Psoas muscle (tissue), 8 donors: ENCODE measurements around the gene ACTL8. TPM values are rescaled to one million over a fixed set of nuclear protein-coding genes. Genes with fewer than 3 reads are reported as not detected.

Experiments
- ATAC-seq, 4 donors: fragments of 200-7000 bp; cut with Tn5 transposase; one replicate each; pipeline ENCODE4 v1.9.1; 2020; ENCODE audit warnings: moderate library complexity in 3 of 4, mild to moderate bottlenecking in 2 of 4
- DNase-seq, 2 donors: peaks; one replicate each; pipeline ENCODE4 v3.0.0-alpha.2; 2020
- H3K27ac ChIP-seq: fragments of 200-600 bp; one replicate; pipeline ENCODE4 v1.8.0; 2022
- H3K27me3 ChIP-seq, 3 donors: fragments of 200-600 bp in 1 of 3; one replicate each; pipeline versions ENCODE4 v1.6.1 to v1.8.0; 2013 to 2022; ENCODE audit warnings: low read length in 2 of 3, mild to moderate bottlenecking in 2 of 3, moderate library complexity in 1 of 3; ENCODE audit not compliant: insufficient read depth in 3 of 3
- H3K36me3 ChIP-seq, 2 donors: fragments of 200-600 bp in 1 of 2; one replicate each; pipeline versions ENCODE4 v1.6.1 to v1.8.0; 2013 to 2022; ENCODE audit warnings: low read depth in 1 of 2, mild to moderate bottlenecking in 1 of 2, moderate library complexity in 1 of 2; ENCODE audit not compliant: insufficient read depth in 1 of 2
- H3K4me1 ChIP-seq: fragments of 200-600 bp; one replicate; pipeline ENCODE4 v1.8.0; 2022
- H3K4me3 ChIP-seq: fragments of 200-600 bp; one replicate; pipeline ENCODE4 v1.8.0; 2022; ENCODE audit warnings: mild to moderate bottlenecking
- H3K9me3 ChIP-seq: fragments of 200-600 bp; one replicate; pipeline ENCODE4 v1.8.0; 2022
- CTCF ChIP-seq: fragments of 200-600 bp; IDR thresholded peaks from one replicate; pipeline ENCODE4 v1.8.0; 2022; ENCODE audit warnings: antibody characterized with exemption
- WGBS, 3 donors: extraction: QIAGEN DNeasy Blood & Tissue Kit; methylation state at CpG; one replicate each; pipeline versions ENCODE4 v1.1.6 to v1.1.7; 2013; 5-methylcytosine and 5-hydroxymethylcytosine counted together
- intact Hi-C, 2 donors: fragments of 100-400 bp; cut with DNase I; formaldehyde crosslinking; loops; one replicate each; pipeline versions ENCODE4 v1.11.0 to v1.14.2; 2022
- polyA plus RNA-seq, 3 donors: library from polyadenylated mRNA; stranded (reverse); fragments of 200-250 nt; gene quantifications; one replicate each; pipeline ENCODE4 v1.2.3, GENCODE V29; 2013
- total RNA-seq, 4 donors: library from RNA; stranded (reverse); fragmentation: NEBNext Ultra II Directional in 2 of 4; extraction: Animal tissue kit (Norgen Biotek cat#: 25700) in 2 of 4; gene quantifications; one replicate each; pipeline versions ENCODE4 v1.2.1 to v1.2.4, GENCODE V29; 2021 to 2023
- donor health status: healthy with polysubstance abuse.
- donor health status: DM: no; HTN: no; CAD: no; lungs with moderate emphysema.
- donor health status: Bipolar disorder and iron deficiency.
- donor health status: healthy.
- donor health status: DM: yes; HTN: yes; CAD: no.
- donor health status: DM: no; HTN: no; CAD: no.
- donor health status: DM: no; HTN: no; CAD: no.
- donor health status: DM: yes; HTN: yes; CAD: no.

Gene ACTL8
- total and polyA plus RNA-seq, 7 donors, result not detected

GRCh38 chr1:17763995-17764394 is 8.9 kb downstream of the ACTL8 start:
- no peak overlapping the region for H3K27ac ChIP-seq
- H3K9me3 ChIP-seq, result peaks cover 9% of the 10 kb centered on the region
- TF ChIP-seq CTCF, result no peak
- peak in 1 of 2 donors; percentile 28 for DNase-seq
- no peak overlapping the region for H3K4me3 ChIP-seq
- no peaks in the 10 kb centered on the region for H3K36me3 ChIP-seq
- H3K4me1 ChIP-seq, result no peaks in the 10 kb centered on the region
- no peak for ATAC-seq
- intact Hi-C loops, result no loop called here
- peaks cover 0 to 14% (median 4%) of the 10 kb centered on the region in 3 donors for H3K27me3 ChIP-seq
- WGBS, 3 donors, result 67 to 82% (median 80%) methylated on average over 5 of the region's 5 CpGs

GRCh38 chr1:17764591-17764990 is 9.5 kb downstream of the ACTL8 start:
- Histone ChIP-seq H3K27me3 (peaks cover 0 to 9% (median 2%) of the 10 kb centered on the region in 3 donors), H3K27ac (no peak overlapping the region), H3K36me3 (no peaks in the 10 kb centered on the region), H3K4me3 (no peak overlapping the region), H3K4me1 (no peaks in the 10 kb centered on the region), H3K9me3 (peaks cover 3% of the 10 kb centered on the region)
- DNase-seq, result no peak
- no peak for TF ChIP-seq CTCF
- 57 to 75% (median 60%) methylated on average over 10 of the region's 10 CpGs for WGBS, 3 donors
- ATAC-seq, result no peak
- intact Hi-C loops, result no loop called here

- ATAC-seq, result peak in 2 of 4 donors; percentile 28 to 36
- Histone ChIP-seq H3K27ac (no peak overlapping the region), H3K4me3 (no peak overlapping the region), H3K9me3 (no peaks in the 10 kb centered on the region), H3K4me1 (no peaks in the 10 kb centered on the region), H3K36me3 (no peaks in the 10 kb centered on the region), H3K27me3 (peaks cover 0 to 9% (median 2%) of the 10 kb centered on the region in 3 donors)
- WGBS, 3 donors, result 55 to 60% (median 57%) methylated on average over 16 of the region's 16 CpGs
- peak in 1 of 2 donors; percentile 44 for DNase-seq
- no peak for TF ChIP-seq CTCF
- intact Hi-C loops, result no loop called here
These were observed 10.6 kb downstream of the ACTL8 start for GRCh38 chr1:17765444-17766411.

- peak in 3 of 4 donors; percentile 37 to 77 (median 59) for ATAC-seq
- peak; percentile 64 to 65 for DNase-seq
- WGBS, 3 donors, result 59 to 65% (median 61%) methylated on average over 10 of the region's 10 CpGs
- no peaks in the 10 kb centered on the region for H3K4me1 ChIP-seq
- no peak overlapping the region for H3K27ac ChIP-seq
- H3K9me3 ChIP-seq, result no peaks in the 10 kb centered on the region
- no peak overlapping the region for H3K4me3 ChIP-seq
- no peak for TF ChIP-seq CTCF
- intact Hi-C loops, result no loop called here
- no peaks in the 10 kb centered on the region for H3K36me3 ChIP-seq
- peaks cover 0 to 9% (median 0%) of the 10 kb centered on the region in 3 donors for H3K27me3 ChIP-seq
These were observed 13.6 kb downstream of the ACTL8 start for GRCh38 chr1:17768651-17769241.
